Epithelial cell of prostate (primary cell): ENCODE results near the gene BANP.
"Not testable (repeated sequence)": the region's sequence is repeated elsewhere in the genome, so short reads cannot be mapped to it uniquely, and the experiment has no call there.

Source experiments
- DNase-seq: peaks from one replicate; pipeline ENCODE4 v3.0.0-alpha.2; 2011; ENCODE audit warnings: low read depth, low spot score
- H3K27ac ChIP-seq: fragments of 450-650 bp; 2 replicates; pipeline ENCODE4 v1.5.1; 2017; ENCODE audit warnings: mild to moderate bottlenecking

The BANP gene

DNA sequence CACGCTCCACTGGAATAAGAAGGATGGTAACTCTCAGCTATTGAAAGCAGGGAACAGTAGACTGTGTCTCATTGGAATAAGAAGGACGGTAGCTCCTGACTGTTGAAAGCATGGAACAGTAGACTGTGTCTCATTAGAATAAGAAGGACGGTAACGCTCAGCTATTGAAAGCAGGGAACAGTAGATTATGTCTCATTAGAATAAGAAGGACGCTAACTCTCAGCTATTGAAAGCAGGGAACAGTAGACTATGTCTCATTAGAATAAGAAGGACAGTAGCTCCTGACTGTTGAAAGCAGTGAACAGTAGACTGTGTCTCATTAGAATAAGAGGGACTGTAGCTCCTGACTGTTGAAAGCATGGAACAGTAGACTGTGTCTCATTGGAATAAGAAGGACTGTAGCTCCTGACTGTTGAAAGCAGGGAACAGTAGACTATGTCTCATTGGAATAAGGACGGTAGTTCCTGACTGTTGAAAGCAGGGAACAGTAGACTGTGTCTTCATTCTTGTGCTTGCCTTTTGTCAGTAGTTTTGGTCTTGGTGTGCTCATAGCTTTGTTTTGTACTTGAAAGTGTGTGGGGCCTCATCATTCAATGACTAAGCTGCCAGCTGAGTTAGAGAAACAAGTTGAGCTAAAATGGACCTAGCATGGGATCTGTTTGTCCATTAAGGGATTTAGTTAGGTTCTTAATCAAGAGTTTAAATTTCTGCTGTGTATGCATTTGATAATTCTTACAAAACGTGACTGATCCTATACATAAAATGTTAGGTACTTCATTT lies 58.5 kb downstream of the BANP start:
- H3K27ac ChIP-seq: no peak overlapping the region
- DNase-seq: no peak

DNA sequence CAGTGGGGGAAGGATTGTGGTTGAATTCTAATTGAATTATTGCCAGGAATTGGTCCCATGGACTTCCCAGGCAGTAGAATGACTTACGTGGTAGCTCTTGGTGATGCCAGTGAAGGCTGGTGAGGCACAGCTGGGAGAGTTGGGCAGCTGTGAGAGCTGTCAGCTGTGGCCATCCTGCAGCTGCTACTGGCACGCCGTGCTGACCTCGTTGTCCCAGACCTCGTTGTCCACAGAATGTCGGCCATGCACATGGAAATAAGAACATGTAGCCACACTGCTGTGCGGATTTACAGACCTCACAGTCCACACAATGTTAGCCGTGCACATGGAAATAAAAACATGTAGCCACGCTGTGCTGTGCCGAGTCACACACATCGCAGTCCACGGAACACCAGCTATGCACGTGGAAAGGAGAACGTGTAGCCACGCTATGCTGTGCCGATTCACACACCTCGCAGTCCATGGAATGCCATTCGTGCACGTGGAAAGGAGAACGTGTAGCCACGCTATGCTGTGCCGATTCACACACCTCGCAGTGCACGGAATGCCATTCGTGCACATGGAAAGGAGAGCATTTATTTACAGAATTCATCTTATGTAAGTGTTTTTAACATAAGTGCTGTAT lies 59.2 kb downstream of the BANP start:
- no peak overlapping the region for H3K27ac ChIP-seq
- DNase-seq: no peak

DNA sequence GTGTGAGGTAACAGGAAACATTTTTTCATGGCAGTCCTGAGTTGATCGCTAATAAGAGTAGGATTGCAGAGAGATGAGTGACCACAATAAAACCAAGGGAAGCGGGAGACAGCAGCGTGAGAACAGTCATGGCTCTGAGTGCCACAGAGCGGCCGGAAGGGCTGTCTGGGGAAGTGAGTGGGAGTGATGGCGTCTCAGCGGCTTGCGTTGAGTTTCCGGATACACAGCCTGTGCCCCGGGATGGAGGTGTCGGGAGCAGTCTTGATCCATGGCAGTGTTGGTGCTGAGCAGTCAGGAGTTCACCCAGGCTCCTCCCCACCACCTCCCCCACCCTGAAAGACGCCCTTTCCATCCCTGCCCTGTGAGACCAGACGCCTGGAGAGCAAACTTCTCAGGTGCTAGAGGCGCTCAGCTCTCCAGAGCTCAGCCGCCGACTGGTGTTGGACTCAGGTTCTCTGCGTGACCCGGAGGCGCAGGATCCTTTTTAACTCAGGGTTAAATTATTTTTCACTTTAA lies 59.8 kb downstream of the BANP start:
- H3K27ac ChIP-seq: no peak overlapping the region
- no peak for DNase-seq

DNA sequence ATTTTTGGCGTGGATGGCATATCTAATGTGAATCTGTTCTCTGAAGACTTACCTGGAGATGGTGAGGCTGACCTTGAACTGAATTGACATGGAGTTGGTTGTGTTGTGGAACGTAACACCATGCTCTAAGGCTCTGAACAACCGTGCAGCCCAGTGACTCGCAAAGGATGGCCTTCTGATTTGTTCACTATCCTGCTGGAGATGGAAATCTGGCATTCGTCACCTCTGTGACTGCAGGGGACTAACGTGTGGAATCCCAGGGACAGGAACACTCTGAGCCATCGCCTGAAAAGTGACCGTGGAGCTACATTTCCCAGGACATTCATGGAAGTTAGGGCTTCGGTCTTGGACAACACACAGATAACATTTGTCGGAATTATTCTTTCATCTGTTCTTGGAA lies 61.1 kb downstream of the BANP start:
- H3K27ac ChIP-seq: no peak overlapping the region

DNA sequence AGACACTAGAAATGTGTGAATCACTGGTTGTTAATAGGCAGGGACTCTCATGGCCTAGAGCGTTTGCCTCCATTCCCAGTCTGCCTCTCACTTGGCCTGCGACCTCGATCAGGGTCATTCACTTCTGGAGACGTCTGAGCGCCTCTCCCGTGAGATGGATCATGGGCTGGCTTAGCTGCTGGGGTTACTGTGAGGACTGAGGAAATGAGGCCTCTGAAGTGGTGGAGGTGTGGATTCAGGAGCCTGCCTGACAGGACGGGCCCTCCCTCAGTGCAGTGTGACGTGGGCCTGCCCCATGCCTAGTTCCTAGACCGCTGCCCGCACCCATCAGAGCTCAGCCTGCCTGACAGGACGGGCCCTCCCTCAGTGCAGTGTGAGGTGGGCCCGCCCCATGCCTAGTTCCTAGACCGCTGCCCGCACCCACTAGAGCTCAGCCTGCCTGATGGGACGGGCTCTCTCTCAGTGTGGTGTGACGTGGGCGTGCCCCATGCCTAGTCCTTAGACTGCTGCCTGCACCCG lies 61.9 kb downstream of the BANP start:
- no peak for DNase-seq
- no peak overlapping the region for H3K27ac ChIP-seq

More for the DNA sequence above, 61.1 kb downstream of the BANP start:
- DNase-seq: no peak

DNA sequence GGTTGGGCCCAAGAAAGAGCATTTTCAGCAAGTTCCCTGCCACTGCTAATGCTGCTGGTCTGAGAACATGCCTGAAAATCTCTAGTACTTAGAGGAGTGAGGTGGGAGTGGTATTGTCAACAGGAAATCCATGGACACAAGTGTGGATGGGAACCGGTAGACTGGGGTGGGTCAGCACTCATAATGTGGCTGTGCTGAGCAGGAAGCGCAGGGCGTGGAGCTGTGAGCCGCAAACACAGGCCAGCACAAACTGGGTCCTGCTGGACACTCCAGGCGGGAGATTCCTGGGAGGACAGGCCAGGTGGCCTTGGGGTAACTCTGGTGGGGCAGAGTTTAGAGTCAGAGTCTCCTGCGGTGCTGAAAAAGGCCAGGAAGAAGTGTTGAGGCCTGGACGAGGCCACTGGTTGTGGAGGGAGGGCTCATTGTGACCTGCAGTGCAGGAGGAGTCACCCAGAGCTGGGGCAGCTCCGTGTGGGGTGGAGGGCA lies 62.6 kb downstream of the BANP start:
- DNase-seq: no peak
- H3K27ac ChIP-seq: no peak overlapping the region

DNA sequence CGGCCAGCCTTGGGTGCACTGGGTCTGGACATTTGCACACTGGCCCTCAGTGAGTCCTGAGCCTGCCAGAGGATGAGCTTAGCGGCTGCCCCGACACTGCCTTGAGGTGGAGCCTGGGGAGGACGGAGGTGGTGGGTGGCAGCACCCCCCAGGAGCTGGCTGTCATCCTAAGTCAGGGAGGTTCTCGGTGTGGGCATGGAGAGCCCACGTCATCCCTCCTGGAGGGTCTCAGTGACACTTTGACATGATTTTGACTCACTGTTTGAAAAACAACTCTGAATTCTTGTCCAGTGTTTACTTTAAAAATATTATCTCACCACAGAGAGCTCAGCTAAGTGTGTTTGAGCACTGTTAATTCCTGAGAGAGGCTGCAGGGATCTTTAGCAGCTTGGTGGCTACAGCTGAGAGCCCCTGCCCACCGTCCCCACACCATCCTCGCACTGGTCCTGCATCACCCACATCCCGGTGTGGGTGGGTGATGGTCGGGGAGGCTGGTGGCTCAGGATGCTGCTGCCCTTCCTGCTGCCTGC lies 63.1 kb downstream of the BANP start:
- no peak for DNase-seq
- H3K27ac ChIP-seq: no peak overlapping the region

DNA sequence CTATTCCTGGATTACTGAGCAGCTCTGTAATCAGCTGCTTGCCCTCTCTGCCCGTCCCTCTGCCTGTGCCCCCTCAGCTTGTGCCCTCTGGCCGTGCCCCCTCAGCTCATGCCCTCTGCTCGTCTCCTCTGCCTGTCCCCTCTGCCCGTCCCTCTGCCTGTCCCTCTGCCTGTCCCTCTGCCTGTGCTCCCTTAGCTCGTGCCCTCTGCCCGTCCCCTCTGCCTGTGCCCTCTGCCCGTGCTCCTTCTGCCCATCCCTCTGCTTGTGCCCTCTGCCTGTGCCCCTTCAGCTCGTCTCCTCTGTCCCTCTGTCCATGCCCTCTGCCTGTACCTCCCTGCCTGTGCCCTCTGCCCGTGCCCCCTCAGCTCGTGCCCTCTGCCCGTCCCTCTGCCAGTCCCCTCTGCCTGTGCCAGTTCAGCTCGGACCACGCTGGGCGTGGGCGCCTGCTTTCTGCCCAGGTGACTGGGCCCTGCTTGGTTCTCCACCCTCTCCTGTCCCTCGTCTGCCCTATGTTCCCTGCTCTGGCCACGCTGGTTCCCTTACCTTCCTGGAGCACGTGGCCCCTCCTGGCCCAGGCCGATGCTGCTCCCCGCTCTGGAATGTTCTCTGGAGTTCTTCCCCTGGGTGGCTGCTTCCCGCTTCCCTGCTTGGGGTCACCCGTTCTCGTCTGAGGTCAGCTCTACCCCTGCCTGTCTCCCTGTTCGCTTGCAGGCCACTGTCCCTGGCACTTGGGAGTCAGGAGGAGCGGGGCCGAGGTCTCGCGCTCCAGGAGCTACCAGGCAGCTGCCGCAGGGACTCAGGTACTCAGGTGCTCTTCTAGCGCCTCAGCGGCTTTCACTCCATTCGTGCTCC lies 63.9 kb downstream of the BANP start:
- DNase-seq: no peak
- no peak overlapping the region for H3K27ac ChIP-seq

DNA sequence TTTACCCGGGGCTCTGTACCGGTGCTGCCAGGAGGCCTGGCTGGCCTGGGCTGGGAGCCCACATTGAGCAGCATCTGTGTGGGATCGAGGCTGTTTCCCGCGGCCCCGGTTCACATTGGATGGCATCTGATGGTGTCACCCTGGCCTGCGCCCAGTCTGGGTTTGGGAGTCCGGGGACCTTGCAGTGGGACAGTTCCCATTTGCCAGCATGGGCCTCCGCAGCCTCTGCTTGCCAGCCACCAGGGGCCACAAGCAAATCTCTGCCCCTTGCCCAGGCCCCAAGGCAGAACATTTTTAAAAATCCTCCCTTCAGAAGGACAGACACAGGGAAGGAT lies 64.5 kb downstream of the BANP start:
- no peak overlapping the region for H3K27ac ChIP-seq
- no peak for DNase-seq

DNA sequence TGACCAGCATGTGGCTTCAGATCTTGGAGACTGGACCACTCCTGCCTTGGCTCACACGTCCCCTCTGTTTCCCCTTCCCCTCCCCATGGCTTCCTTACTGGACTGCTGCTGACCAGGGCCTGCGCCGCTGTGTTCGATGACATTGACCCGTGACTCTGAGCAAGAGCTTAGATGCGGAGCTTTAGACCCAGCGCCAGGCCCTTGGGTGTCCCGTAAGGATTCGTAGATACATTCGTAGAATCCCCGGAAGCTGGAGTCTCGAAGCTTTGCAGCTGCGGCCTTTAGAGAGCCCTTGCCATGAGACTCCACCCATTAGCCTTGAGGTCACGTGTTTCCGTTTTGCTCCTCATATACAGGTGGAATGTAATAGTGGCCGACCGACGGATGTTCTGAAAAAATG lies 65.2 kb downstream of the BANP start:
- DNase-seq, H3K27ac ChIP-seq: not testable (repeated sequence)

DNA sequence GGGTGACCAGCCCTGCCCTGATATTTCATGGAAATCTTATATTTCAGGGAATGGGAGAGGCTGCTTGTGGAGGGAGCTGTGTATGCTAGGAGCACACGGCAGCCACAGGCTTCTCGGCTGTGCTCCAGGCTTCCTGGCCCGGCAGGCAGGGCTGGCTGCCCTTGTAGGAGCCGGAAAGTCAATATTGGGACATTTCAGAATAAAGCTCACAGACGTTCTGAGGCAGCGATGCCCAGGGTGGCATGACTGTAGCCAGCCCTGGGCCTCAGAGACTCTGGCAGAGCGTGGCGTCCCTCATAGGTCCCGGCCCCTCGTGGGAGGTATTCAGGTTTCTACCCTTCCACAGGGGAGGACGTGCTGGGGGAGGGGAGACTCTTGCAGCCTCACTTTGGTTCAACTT lies 65.7 kb downstream of the BANP start:
- DNase-seq: no peak
- H3K27ac ChIP-seq: no peak overlapping the region

DNA sequence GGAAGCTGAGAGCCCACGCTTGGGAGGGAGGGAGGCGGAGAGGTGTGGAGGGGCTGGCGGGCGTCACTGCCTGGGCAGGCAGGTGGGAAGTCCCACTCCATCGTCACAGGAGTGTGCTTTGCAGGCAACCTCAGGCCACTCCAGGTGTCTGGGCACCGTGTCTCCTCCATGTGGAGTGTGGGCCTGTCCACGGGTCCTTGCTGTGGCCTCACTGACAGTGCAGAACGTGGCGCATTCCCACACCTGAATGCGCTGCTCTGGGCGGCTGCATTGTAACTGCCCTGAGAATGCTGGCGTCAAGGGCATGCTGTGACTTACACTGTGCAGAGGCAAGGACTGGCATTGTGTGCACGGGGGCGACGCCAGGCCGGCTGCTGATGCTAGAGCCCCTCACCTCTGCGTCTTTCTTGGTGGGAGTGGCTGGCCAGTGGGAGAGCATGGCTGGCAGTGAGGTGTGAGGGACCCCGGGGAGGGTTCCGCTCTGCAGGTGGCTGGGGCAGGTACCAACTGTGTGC lies 66.4 kb downstream of the BANP start:
- DNase-seq: no peak
- no peak overlapping the region for H3K27ac ChIP-seq

DNA sequence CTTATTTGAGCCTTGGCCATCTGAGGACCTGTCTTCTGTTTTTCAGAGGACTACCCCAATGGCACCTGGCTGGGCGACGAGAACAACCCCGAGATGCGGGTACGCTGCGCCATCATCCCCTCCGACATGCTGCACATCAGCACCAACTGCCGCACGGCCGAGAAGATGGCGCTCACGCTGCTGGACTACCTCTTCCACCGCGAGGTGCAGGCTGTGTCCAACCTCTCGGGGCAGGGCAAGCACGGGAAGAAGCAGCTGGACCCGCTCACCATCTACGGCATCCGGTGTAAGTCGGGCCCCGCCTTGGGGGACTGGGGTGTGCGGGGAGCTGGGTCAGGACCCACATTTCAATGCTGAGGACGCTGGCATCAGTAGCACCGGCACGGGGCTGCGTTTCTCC lies 67.1 kb downstream of the BANP start:
- H3K27ac ChIP-seq, DNase-seq: not testable (repeated sequence)

DNA sequence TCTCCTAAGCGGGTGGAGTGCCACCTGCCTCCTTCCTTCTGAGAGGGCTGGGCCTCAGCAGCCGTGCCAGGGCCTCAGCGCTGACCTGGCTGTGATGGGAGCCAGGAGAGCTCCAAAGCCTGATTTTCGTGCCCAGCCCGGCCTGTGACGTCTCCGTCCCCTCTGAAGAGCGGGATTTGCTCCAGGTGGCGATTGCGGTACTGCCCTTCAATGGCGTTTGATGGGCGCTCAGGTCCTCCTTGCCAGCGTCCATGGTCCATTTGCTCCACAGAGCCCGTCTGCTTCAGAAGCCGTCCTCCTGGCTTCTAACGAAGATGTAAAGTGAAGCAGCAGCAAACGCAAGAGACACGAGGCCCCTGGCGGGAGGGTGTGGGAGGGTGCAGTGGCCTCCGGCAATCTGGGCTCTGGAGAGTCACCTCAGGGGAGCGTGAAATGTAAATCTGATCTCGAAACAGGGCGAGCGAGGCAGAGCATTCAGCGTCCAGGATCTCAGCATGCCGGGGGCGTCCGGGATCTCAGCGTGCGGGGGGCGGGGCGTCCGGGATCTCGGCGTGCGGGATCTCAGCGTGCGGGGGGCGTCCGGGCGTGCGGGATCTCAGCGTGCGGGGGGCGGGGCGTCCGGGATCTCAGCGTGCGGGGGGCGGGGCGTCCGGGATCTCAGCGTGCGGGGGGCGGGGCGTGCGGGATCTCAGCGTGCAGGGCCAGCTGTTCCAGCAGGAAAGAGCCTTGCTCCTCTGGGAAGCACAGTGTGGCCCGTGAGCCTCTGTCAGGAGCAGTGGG lies 68.0 kb downstream of the BANP start:
- not testable (repeated sequence) for DNase-seq, H3K27ac ChIP-seq

DNA sequence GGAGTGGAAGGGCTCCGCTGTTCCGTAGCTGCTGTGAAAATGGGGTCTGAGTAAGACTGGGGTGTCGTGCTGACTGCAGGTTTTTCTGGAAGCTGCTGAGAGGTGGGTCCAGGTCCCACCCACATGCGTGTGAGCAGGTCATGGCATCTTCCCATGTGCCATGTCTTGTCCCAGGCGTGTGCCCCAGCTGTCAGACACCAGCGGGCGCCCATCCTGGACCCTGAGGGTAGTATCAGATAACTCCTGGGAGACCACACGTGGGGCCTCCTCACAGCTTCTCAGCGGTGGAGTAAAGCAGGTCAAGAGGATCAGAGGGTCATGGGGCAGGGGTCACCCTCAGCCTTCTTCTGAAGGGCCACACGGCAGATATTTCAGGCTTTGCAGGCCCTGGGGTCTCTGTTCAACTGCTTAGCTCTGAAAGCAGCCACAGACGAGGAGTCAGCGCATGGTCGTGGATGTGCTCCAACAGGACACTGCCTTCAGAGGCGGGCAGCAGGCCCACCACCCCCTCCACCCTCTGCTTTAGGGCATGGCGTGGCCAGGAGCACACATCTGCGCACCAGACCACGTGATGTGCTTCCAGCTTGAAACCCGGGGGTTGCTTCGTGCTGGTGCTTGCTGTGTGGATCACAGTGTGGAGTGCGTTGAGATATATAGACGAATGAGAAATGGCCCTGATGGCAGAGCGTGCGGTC lies 68.7 kb downstream of the BANP start:
- DNase-seq: no peak

DNA sequence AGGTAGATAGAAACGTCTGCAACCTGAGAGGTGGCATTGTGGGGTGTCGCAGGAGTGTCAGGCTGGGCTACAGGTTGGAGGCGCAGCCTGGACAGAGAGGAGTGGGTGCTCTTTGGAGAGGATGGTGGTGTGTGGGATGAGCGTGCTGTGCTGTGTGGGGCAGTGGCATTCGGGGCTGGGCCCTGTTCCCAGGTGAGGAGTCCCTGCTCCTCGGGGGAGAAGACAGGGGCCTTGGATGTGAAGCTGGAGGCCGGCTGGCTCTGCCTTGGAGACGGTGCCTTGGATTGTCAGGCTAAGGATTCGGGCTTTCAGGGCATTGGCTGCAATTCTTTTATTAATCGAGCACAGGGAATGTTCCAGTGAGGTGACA lies 69.3 kb downstream of the BANP start:
- H3K27ac ChIP-seq: no peak overlapping the region
- no peak for DNase-seq

More for the DNA sequence above, 68.7 kb downstream of the BANP start:
- H3K27ac ChIP-seq: no peak overlapping the region

DNA sequence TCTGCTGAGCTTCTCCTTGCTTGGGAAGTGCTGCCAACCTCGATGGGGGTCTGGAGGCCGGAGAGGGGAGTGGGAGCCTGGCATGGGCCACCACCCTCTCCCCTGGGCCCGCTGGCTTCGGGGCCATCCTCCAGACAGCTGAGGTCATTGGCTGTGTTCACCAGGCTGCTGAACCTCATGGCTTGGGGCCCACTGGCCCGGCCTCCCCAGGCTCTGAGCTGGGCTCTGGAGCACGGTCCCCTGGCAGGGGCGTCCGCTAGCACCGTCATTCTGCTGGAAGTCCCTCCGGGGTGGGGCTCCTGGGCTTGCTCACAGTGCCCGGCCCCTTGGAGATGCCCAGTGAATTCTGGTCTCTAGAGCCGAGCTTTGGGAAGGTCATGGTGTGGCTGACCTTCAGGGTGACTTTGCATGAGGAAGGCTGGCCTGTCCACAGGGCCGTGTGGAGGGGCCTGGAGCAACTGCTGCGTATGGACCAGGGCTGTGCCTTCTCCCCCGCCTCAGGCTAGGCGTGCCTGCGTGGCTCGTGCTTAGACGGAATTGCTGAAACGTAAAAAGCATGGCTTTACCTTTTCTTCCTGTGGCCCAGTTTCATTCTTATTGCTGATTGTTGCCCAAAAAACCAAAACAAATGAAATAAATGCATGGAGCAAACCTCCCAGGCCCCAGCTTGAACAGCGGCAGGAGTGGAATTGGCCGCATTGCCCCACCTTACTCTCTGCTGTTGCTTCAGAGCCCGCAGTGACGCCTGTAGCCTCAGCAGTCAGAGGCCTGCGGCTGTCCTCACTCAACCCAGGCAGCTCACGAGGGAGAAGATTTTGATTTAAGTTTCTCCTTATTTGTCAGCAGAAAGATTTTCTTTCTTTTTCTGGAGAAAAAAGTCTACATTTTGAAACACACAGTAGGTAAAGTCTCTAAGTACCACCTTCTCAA lies 70.1 kb downstream of the BANP start:
- DNase-seq, H3K27ac ChIP-seq: not testable (repeated sequence)
